Activated CD8-positive, alpha-beta memory T cell treated with anti-CD3 and anti-CD28 coated beads, Interleukin-2, amount 50 U/mL, for 1 hour (primary cell): ENCODE results near the gene SHB.

Source experiments
- DNase-seq: peaks from one replicate; pipeline ENCODE4 v3.0.0-alpha.2; 2020; ENCODE audit errors: extremely low read depth

Gene SHB

GRCh38 chr9:38042626-38043357 lies 26.2 kb downstream of the SHB start:
- DNase-seq: no peak

GRCh38 chr9:38041564-38042243 lies 27.3 kb downstream of the SHB start:
- DNase-seq: no peak

- no peak for DNase-seq
These were observed 28.9 kb downstream of the SHB start for GRCh38 chr9:38039907-38040682.

- DNase-seq: no peak
These were observed 29.7 kb downstream of the SHB start for GRCh38 chr9:38039090-38039906.

GRCh38 chr9:38038307-38039089 lies 30.5 kb downstream of the SHB start:
- DNase-seq: no peak

GRCh38 chr9:38037981-38038306 lies 31.1 kb downstream of the SHB start:
- DNase-seq: no peak

GRCh38 chr9:38036359-38037084 lies 32.5 kb downstream of the SHB start:
- no peak for DNase-seq

GRCh38 chr9:38035873-38036272 lies 33.2 kb downstream of the SHB start:
- no peak for DNase-seq

- no peak for DNase-seq
These were observed 35.1 kb downstream of the SHB start for GRCh38 chr9:38033941-38034340.

- no peak for DNase-seq
These were observed 36.5 kb downstream of the SHB start for GRCh38 chr9:38032266-38033110.

GRCh38 chr9:38031594-38031993 lies 37.4 kb downstream of the SHB start:
- DNase-seq: no peak

- DNase-seq: no peak
These were observed 38.4 kb downstream of the SHB start for GRCh38 chr9:38030658-38031057.

GRCh38 chr9:38029915-38030638 lies 39.0 kb downstream of the SHB start:
- DNase-seq: no peak

GRCh38 chr9:38027714-38028113 lies 41.3 kb downstream of the SHB start:
- DNase-seq: no peak

GRCh38 chr9:38026840-38027527 lies 42.0 kb downstream of the SHB start:
- no peak for DNase-seq

- DNase-seq: no peak
These were observed 42.8 kb downstream of the SHB start for GRCh38 chr9:38026021-38026809.

GRCh38 chr9:38025166-38025565 lies 43.9 kb downstream of the SHB start:
- DNase-seq: no peak
